ENCODE measurements around the gene LGALS9B. TPM values are rescaled to one million over a fixed set of nuclear protein-coding genes. Genes with fewer than 3 reads are reported as not detected.
"Not testable (repeated sequence)": the region's sequence is repeated elsewhere in the genome, so short reads cannot be mapped to it uniquely, and the experiment has no call there.

The LGALS9B gene
- total and polyA plus RNA-seq, 2 of the 4 experiments (the other 2 are of a cell fraction) = not detected

DNA sequence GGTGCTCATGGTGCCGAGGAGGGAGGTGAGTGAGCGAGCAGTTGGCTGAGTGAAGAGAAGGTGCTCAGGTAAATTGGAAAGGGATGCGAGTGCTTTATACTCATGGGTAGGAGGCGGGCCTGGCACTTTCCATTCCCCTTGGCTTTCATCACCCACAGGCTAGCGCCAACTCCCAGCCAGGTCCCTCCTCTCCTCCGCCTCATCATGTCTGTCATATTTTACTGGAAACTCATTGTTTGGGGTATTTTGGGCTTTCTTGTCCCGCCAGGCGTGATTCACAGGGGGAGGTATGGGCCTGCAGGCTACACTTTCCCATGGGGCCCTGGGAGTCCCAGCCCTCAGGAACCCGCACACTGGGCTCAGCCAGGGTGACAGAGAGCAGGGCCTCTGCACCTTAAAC, 26.8 kb upstream of the LGALS9B start:
- dilution Hi-C loops (cut with HindIII; ENCODE audit: low sequenced_read_pairs, unreplicated experiment); H3K79me1 ChIP-seq (ENCODE audit: low read depth in 1 of 2, low read length in 2 of 2); H3K4ac ChIP-seq (ENCODE audit: low read depth, low read length); H2BK20ac ChIP-seq (ENCODE audit: low read depth, low read length); H3K23ac ChIP-seq (ENCODE audit: low read depth, low read length); CTCF ChIA-PET; H3K9ac ChIP-seq (ENCODE audit: low read depth, low read length); H2BK120ac ChIP-seq (ENCODE audit: low read depth, low read length); H3K27me3 ChIP-seq (ENCODE audit: control insufficient read depth, insufficient read depth, low read length); H3K9me3 ChIP-seq (ENCODE audit: control insufficient read depth, insufficient read depth, low read length); H4K8ac ChIP-seq (ENCODE audit: low read depth in 2 of 2, low read length in 2 of 2); H4K91ac ChIP-seq (ENCODE audit: insufficient read depth, low read depth, low read length); ATAC-seq (ENCODE audit: low read depth); in situ Hi-C loops (cut with MboI; ENCODE audit: low sequenced_read_pairs); BruUV-seq (replicated peaks); H3K27ac ChIP-seq (ENCODE audit: insufficient read depth, low read length); H3K36me3 ChIP-seq (ENCODE audit: control insufficient read depth, insufficient read depth, low read length); H3K56ac ChIP-seq (ENCODE audit: extremely low read depth, insufficient read depth, low read length); H2AK5ac ChIP-seq (ENCODE audit: low read depth, low read length); H4K5ac ChIP-seq (ENCODE audit: low read depth, low read length); intact Hi-C loops (cut with micrococcal nuclease); DNase-seq; H2AK9ac ChIP-seq (replicated peaks; ENCODE audit: low read depth, low read length, poor library complexity); H2AFZ ChIP-seq (replicated peaks; ENCODE audit: low read length, poor library complexity); H3K4me2 ChIP-seq (ENCODE audit: low read depth, low read length); H3K4me1 ChIP-seq (ENCODE audit: control insufficient read depth, insufficient read depth, low read length); H4K20me1 ChIP-seq (ENCODE audit: insufficient read depth, low read length); H3K14ac ChIP-seq (replicated peaks; ENCODE audit: low read depth, low read length); H2BK15ac ChIP-seq (ENCODE audit: low read depth, low read length); POLR2A ChIA-PET (ENCODE audit: unreplicated experiment); H2BK5ac ChIP-seq (ENCODE audit: low read depth, low read length, poor library complexity, severe bottlenecking); H3K18ac ChIP-seq (ENCODE audit: low read depth, low read length); H3K4me3 ChIP-seq (ENCODE audit: insufficient read depth, low read depth, low read length); H3K9me1 ChIP-seq (ENCODE audit: insufficient read depth, low read length): not testable (repeated sequence)
- no CpG with 5 or more reads among the region's 9 CpGs for WGBS, 2 experiments (ENCODE audit: extremely low coverage in 2 of 2, insufficient read length in 1 of 2)

GRCh38 chr17:20492971-20493370, 25.6 kb upstream of the LGALS9B start:
- H3K4ac ChIP-seq (ENCODE audit: low read depth, low read length); H2BK5ac ChIP-seq (ENCODE audit: low read depth, low read length, poor library complexity, severe bottlenecking); BruUV-seq (replicated peaks); H3K79me1 ChIP-seq (ENCODE audit: low read depth in 1 of 2, low read length in 2 of 2); H2AK5ac ChIP-seq (ENCODE audit: low read depth, low read length); H2BK15ac ChIP-seq (ENCODE audit: low read depth, low read length); H3K9me3 ChIP-seq (ENCODE audit: control insufficient read depth, insufficient read depth, low read length); H3K9ac ChIP-seq (ENCODE audit: low read depth, low read length); H3K27ac ChIP-seq (ENCODE audit: insufficient read depth, low read length); H3K9me1 ChIP-seq (ENCODE audit: insufficient read depth, low read length); H3K36me3 ChIP-seq (ENCODE audit: control insufficient read depth, insufficient read depth, low read length); POLR2A ChIA-PET (ENCODE audit: unreplicated experiment); H4K8ac ChIP-seq (ENCODE audit: low read depth in 2 of 2, low read length in 2 of 2); dilution Hi-C loops (cut with HindIII; ENCODE audit: low sequenced_read_pairs, unreplicated experiment); DNase-seq; H3K18ac ChIP-seq (ENCODE audit: low read depth, low read length); H3K56ac ChIP-seq (ENCODE audit: extremely low read depth, insufficient read depth, low read length); H3K4me2 ChIP-seq (ENCODE audit: low read depth, low read length); H4K5ac ChIP-seq (ENCODE audit: low read depth, low read length); H3K27me3 ChIP-seq (ENCODE audit: control insufficient read depth, insufficient read depth, low read length); H3K4me1 ChIP-seq (ENCODE audit: control insufficient read depth, insufficient read depth, low read length); intact Hi-C loops (cut with micrococcal nuclease); H2AFZ ChIP-seq (replicated peaks; ENCODE audit: low read length, poor library complexity); H3K14ac ChIP-seq (replicated peaks; ENCODE audit: low read depth, low read length); H3K23ac ChIP-seq (ENCODE audit: low read depth, low read length); H3K4me3 ChIP-seq (ENCODE audit: insufficient read depth, low read depth, low read length); CTCF ChIA-PET; H4K91ac ChIP-seq (ENCODE audit: insufficient read depth, low read depth, low read length); H2AK9ac ChIP-seq (replicated peaks; ENCODE audit: low read depth, low read length, poor library complexity); H2BK120ac ChIP-seq (ENCODE audit: low read depth, low read length); H2BK20ac ChIP-seq (ENCODE audit: low read depth, low read length); ATAC-seq (ENCODE audit: low read depth); in situ Hi-C loops (cut with MboI; ENCODE audit: low sequenced_read_pairs); H4K20me1 ChIP-seq (ENCODE audit: insufficient read depth, low read length): not testable (repeated sequence)
- no CpG with 5 or more reads among the region's 8 CpGs for WGBS, 2 experiments (ENCODE audit: extremely low coverage in 2 of 2, insufficient read length in 1 of 2)

Measured in IMR-90 (cell line).